DOHH2 (cell line): Measurements from ENCODE around the gene ALPK1.

Experiments
- H3F3A ChIP-seq: fragments of 200-600 bp; sonication (generic), shearing (Covaris generic); 2 replicates; pipeline ENCODE4 v1.6.0; 2016; ENCODE audit warnings: antibody characterized with exemption, mild to moderate bottlenecking; ENCODE audit not compliant: control insufficient read depth, insufficient read depth
- H3K27ac ChIP-seq: fragments of 200-600 bp; sonication (generic); 2 replicates; pipeline ENCODE4 v1.5.1; 2014; ENCODE audit warnings: low read depth, mild to moderate bottlenecking, low read length, moderate library complexity
- H3K27me3 ChIP-seq: fragments of 200-600 bp; sonication (generic); 2 replicates; pipeline ENCODE4 v1.6.1; 2014; ENCODE audit warnings: mild to moderate bottlenecking, low read length, mixed read lengths; ENCODE audit not compliant: control insufficient read depth
- H3K36me3 ChIP-seq: fragments of 200-600 bp; sonication (generic); 2 replicates; pipeline ENCODE4 v1.6.1; 2014; ENCODE audit warnings: mild to moderate bottlenecking, low read length, moderate library complexity, mixed read lengths; ENCODE audit not compliant: control insufficient read depth
- H3K4me1 ChIP-seq: fragments of 200-600 bp; sonication (generic); 2 replicates; pipeline ENCODE4 v1.6.1; 2014; ENCODE audit warnings: mild to moderate bottlenecking, low read length, mixed read lengths; ENCODE audit not compliant: control insufficient read depth
- H3K4me2 ChIP-seq: fragments of 200-600 bp; sonication (generic); 2 replicates; pipeline ENCODE4 v1.6.0; 2014; ENCODE audit warnings: mild to moderate bottlenecking, low read length, moderate library complexity
- H3K4me3 ChIP-seq: fragments of 200-600 bp; sonication (generic); 2 replicates; pipeline ENCODE4 v1.5.1; 2014; ENCODE audit warnings: mild to moderate bottlenecking, low read length, mixed read lengths
- H3K79me2 ChIP-seq: fragments of 200-600 bp; sonication (generic); 2 replicates; pipeline ENCODE4 v1.6.1; 2014; ENCODE audit warnings: mild to moderate bottlenecking, low read length, mixed read lengths; ENCODE audit not compliant: control insufficient read depth
- H3K9me2 ChIP-seq: fragments of 200-600 bp; sonication (generic); replicated peaks from 2 replicates; pipeline ENCODE4 v1.6.1; 2014; ENCODE audit warnings: mild to moderate bottlenecking, low read length, mixed read lengths; ENCODE audit not compliant: control insufficient read depth
- H3K9me3 ChIP-seq: fragments of 200-600 bp; sonication (generic); 2 replicates; pipeline ENCODE4 v1.6.1; 2014; ENCODE audit warnings: antibody characterized with exemption, low read length, mixed read lengths; ENCODE audit not compliant: control insufficient read depth, insufficient read depth
- H4K20me1 ChIP-seq: fragments of 200-600 bp; sonication (generic); 2 replicates; pipeline ENCODE4 v1.6.0; 2014; ENCODE audit warnings: low read depth, mild to moderate bottlenecking, antibody characterized with exemption, low read length, moderate library complexity; ENCODE audit not compliant: control insufficient read depth, insufficient read depth
- EZH2phosphoT487 ChIP-seq: fragments of 200-600 bp; sonication (generic); IDR thresholded peaks from 2 replicates; pipeline ENCODE4 v1.6.1; 2017; ENCODE audit warnings: borderline replicate concordance, mild to moderate bottlenecking, antibody characterized with exemption, low read length, moderate library complexity, mixed read lengths
- TF ChIP-seq, protein P1 (sequence below): fragments of 200-600 bp; sonication (generic); IDR thresholded peaks from one replicate; pipeline ENCODE4 v1.5.1; 2014; ENCODE audit warnings: antibody characterized with exemption, mild to moderate bottlenecking, low read depth, low read length; ENCODE audit not compliant: poor library complexity, severe bottlenecking

ALPK1 gene

GRCh38 chr4:112377594-112378242 lies 80.5 kb downstream of the ALPK1 start:
- Histone ChIP-seq H3K27ac (no peak overlapping the region), H3K27me3 (no peaks in the 10 kb centered on the region), H3K4me1 (peaks cover 10% of the 10 kb centered on the region), H4K20me1 (no peaks in the 10 kb centered on the region), H3K9me3 (no peaks in the 10 kb centered on the region), H3K36me3 (no peaks in the 10 kb centered on the region), H3F3A (no peaks in the 10 kb centered on the region), H3K79me2 (no peaks in the 10 kb centered on the region), H3K4me3 (no peak overlapping the region), H3K4me2 (no peak overlapping the region), H3K9me2 (no peaks in the 10 kb centered on the region)
- no peak for TF ChIP-seq EZH2phosphoT487
- TF ChIP-seq, protein P1, sequence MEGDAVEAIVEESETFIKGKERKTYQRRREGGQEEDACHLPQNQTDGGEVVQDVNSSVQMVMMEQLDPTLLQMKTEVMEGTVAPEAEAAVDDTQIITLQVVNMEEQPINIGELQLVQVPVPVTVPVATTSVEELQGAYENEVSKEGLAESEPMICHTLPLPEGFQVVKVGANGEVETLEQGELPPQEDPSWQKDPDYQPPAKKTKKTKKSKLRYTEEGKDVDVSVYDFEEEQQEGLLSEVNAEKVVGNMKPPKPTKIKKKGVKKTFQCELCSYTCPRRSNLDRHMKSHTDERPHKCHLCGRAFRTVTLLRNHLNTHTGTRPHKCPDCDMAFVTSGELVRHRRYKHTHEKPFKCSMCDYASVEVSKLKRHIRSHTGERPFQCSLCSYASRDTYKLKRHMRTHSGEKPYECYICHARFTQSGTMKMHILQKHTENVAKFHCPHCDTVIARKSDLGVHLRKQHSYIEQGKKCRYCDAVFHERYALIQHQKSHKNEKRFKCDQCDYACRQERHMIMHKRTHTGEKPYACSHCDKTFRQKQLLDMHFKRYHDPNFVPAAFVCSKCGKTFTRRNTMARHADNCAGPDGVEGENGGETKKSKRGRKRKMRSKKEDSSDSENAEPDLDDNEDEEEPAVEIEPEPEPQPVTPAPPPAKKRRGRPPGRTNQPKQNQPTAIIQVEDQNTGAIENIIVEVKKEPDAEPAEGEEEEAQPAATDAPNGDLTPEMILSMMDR: no peak

- Histone ChIP-seq H3K4me1 (peaks cover 10% of the 10 kb centered on the region), H3K79me2 (no peaks in the 10 kb centered on the region), H4K20me1 (no peaks in the 10 kb centered on the region), H3K4me2 (no peak overlapping the region), H3F3A (no peaks in the 10 kb centered on the region), H3K36me3 (no peaks in the 10 kb centered on the region), H3K9me2 (no peaks in the 10 kb centered on the region), H3K27me3 (no peaks in the 10 kb centered on the region), H3K4me3 (no peak overlapping the region), H3K9me3 (no peaks in the 10 kb centered on the region), H3K27ac (no peak overlapping the region)
- TF ChIP-seq, protein P1: no peak
- no peak for TF ChIP-seq EZH2phosphoT487
Measured at GRCh38 chr4:112378243-112378620, 81.1 kb downstream of the ALPK1 start.

- Histone ChIP-seq H3K36me3 (no peaks in the 10 kb centered on the region), H3K27me3 (no peaks in the 10 kb centered on the region), H3K4me2 (no peak overlapping the region), H3F3A (no peaks in the 10 kb centered on the region), H3K4me1 (peaks cover 10% of the 10 kb centered on the region), H3K9me3 (no peaks in the 10 kb centered on the region), H3K4me3 (no peak overlapping the region), H3K9me2 (no peaks in the 10 kb centered on the region), H3K27ac (no peak overlapping the region), H4K20me1 (no peaks in the 10 kb centered on the region), H3K79me2 (no peaks in the 10 kb centered on the region)
- no peak for TF ChIP-seq EZH2phosphoT487
Measured at GRCh38 chr4:112378858-112379257, 81.7 kb downstream of the ALPK1 start.

DNA sequence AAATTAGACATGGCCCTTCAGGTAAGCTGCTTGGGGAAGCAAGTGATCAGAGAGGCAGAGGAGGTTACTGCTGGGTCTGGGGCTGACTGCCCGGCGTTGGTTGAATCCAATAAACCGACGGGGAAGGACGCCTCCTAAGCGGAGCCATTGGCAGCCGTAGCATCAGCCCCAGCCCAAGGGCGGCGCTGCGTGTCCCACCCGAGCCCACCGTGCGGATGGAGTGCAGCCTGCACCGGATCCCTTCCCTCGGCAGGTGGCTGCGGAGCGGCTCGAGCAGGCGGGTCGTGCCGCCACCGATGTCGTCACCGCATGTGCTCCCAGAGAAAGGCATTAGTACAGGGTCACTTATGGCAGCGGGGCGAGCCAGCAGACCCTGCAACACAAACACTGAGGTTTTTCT lies 82.1 kb downstream of the ALPK1 start:
- Histone ChIP-seq H3K36me3 (no peaks in the 10 kb centered on the region), H3K9me3 (no peaks in the 10 kb centered on the region), H3K4me3 (no peak overlapping the region), H3F3A (no peaks in the 10 kb centered on the region), H3K79me2 (no peaks in the 10 kb centered on the region), H3K27me3 (no peaks in the 10 kb centered on the region), H3K27ac (no peak overlapping the region), H3K4me2 (no peak overlapping the region), H3K4me1 (peaks cover 10% of the 10 kb centered on the region), H4K20me1 (no peaks in the 10 kb centered on the region), H3K9me2 (no peaks in the 10 kb centered on the region)
- TF ChIP-seq, protein P1: no peak
- no peak for TF ChIP-seq EZH2phosphoT487
